H9 (cell line): ENCODE measurements around the gene SYNGAP1. TPM values are rescaled to one million over a fixed set of nuclear protein-coding genes. Genes with fewer than 3 reads are reported as not detected.
A peak's percentile ranks its signal among the peaks of the same experiment; 100 is the strongest.

Experiments used
- DNase-seq: peaks from one replicate; pipeline ENCODE4 v3.0.0-alpha.2; 2017
- H2AFZ ChIP-seq: one replicate; pipeline ENCODE4 v1.6.1; 2013; ENCODE audit warnings: mild to moderate bottlenecking, low read length, control low read depth, moderate library complexity
- H2AK5ac ChIP-seq: 2 replicates; pipeline ENCODE4 v1.6.1; 2013; ENCODE audit warnings: low read length, control low read depth, mixed read lengths; ENCODE audit not compliant: insufficient read length
- H2BK120ac ChIP-seq: one replicate; pipeline ENCODE4 v1.6.1; 2013; ENCODE audit warnings: low read depth, mild to moderate bottlenecking, low read length, control low read depth, inconsistent platforms; ENCODE audit not compliant: poor library complexity, severe bottlenecking
- H2BK12ac ChIP-seq: 2 replicates; pipeline ENCODE4 v1.6.1; 2013; ENCODE audit warnings: low read length, control low read depth, mixed read lengths, low read depth; ENCODE audit not compliant: insufficient read length
- H2BK15ac ChIP-seq: 2 replicates; pipeline ENCODE4 v1.6.1; 2013; ENCODE audit warnings: low read depth, low read length, control low read depth
- H2BK20ac ChIP-seq: one replicate; pipeline ENCODE4 v1.6.1; 2013; ENCODE audit warnings: low read depth, mild to moderate bottlenecking, low read length, control low read depth, inconsistent platforms; ENCODE audit not compliant: poor library complexity, severe bottlenecking
- H2BK5ac ChIP-seq: 2 replicates; pipeline ENCODE4 v1.6.1; 2013; ENCODE audit warnings: low read length, control low read depth, mixed read lengths; ENCODE audit not compliant: insufficient read length
- H3K14ac ChIP-seq: 2 replicates; pipeline ENCODE4 v1.6.1; 2013; ENCODE audit warnings: low read length, control low read depth; ENCODE audit not compliant: insufficient read depth
- H3K18ac ChIP-seq: 2 replicates; pipeline ENCODE4 v1.6.1; 2013; ENCODE audit warnings: low read depth, mild to moderate bottlenecking, mixed read lengths, low read length, control low read depth; ENCODE audit not compliant: insufficient read length
- H3K23ac ChIP-seq: 2 replicates; pipeline ENCODE4 v1.6.1; 2013; ENCODE audit warnings: low read length, control low read depth, mixed read lengths, low read depth; ENCODE audit not compliant: insufficient read length
- H3K23me2 ChIP-seq: 2 replicates; pipeline ENCODE4 v1.6.1; 2013; ENCODE audit warnings: low read depth, mild to moderate bottlenecking, mixed read lengths, low read length, control low read depth; ENCODE audit not compliant: insufficient read length, poor library complexity, severe bottlenecking
- H3K27ac ChIP-seq: 2 replicates; pipeline ENCODE4 v1.5.1; 2013; ENCODE audit warnings: low read length, control low read depth, mixed read lengths, low read depth; ENCODE audit not compliant: insufficient read length
- H3K27me3 ChIP-seq: 2 replicates; pipeline ENCODE4 v1.6.1; 2013; ENCODE audit warnings: low read length, control low read depth, inconsistent platforms; ENCODE audit not compliant: insufficient read depth
- H3K4ac ChIP-seq: 2 replicates; pipeline ENCODE4 v1.6.1; 2013; ENCODE audit warnings: low read depth, mild to moderate bottlenecking, control low read depth, inconsistent platforms, low read length, moderate library complexity
- H3K4me1 ChIP-seq: 2 replicates; pipeline ENCODE4 v1.6.1; 2013; ENCODE audit warnings: low read length, control low read depth, inconsistent platforms; ENCODE audit not compliant: insufficient read depth
- H3K4me2 ChIP-seq: 2 replicates; pipeline ENCODE4 v1.6.1; 2013; ENCODE audit warnings: low read length, control low read depth, mixed read lengths; ENCODE audit not compliant: insufficient read length, insufficient read depth
- H3K56ac ChIP-seq: 2 replicates; pipeline ENCODE4 v1.6.1; 2013; ENCODE audit warnings: low read depth, mild to moderate bottlenecking, mixed read lengths, low read length, control low read depth; ENCODE audit not compliant: insufficient read length
- H3K79me1 ChIP-seq: 2 replicates; pipeline ENCODE4 v1.6.1; 2013; ENCODE audit warnings: low read depth, mild to moderate bottlenecking, moderate library complexity, low read length, control low read depth, inconsistent platforms; ENCODE audit not compliant: insufficient read depth, poor library complexity, severe bottlenecking
- H3K79me2 ChIP-seq: 2 replicates; pipeline ENCODE4 v1.6.1; 2013; ENCODE audit warnings: low read length, control low read depth, inconsistent platforms; ENCODE audit not compliant: insufficient read depth
- H3K9ac ChIP-seq: 2 replicates; pipeline ENCODE4 v1.6.1; 2013; ENCODE audit warnings: low read length, control low read depth, mixed read lengths; ENCODE audit not compliant: insufficient read length; ENCODE audit errors: extremely low read depth
- H3K9me3 ChIP-seq: one replicate; pipeline ENCODE4 v1.6.1; 2013; ENCODE audit warnings: low read depth, low read length, inconsistent platforms; ENCODE audit not compliant: control insufficient read depth
- H3T11ph ChIP-seq: one replicate; pipeline ENCODE4 v1.6.1; 2013; ENCODE audit warnings: mild to moderate bottlenecking, low read length, control low read depth, inconsistent platforms
- H4K20me1 ChIP-seq: one replicate; pipeline ENCODE4 v1.6.1; 2013; ENCODE audit not compliant: control insufficient read depth, insufficient read length, insufficient read depth
- H4K5ac ChIP-seq: 2 replicates; pipeline ENCODE4 v1.6.1; 2013; ENCODE audit warnings: low read depth, mild to moderate bottlenecking, mixed read lengths, low read length, control low read depth; ENCODE audit not compliant: insufficient read length
- H4K8ac ChIP-seq: replicated peaks from 2 replicates; pipeline ENCODE4 v1.6.1; 2013; ENCODE audit warnings: low read length, control low read depth, mixed read lengths, low read depth; ENCODE audit not compliant: insufficient read length
- H4K91ac ChIP-seq: 2 replicates; pipeline ENCODE4 v1.6.1; 2013; ENCODE audit warnings: low read depth, mild to moderate bottlenecking, moderate library complexity, mixed read lengths, low read length, control low read depth; ENCODE audit not compliant: insufficient read length
- H3K27ac Mint-ChIP-seq, 3 experiments: 2 replicates in 2 of 3; 3 replicates in 1 of 3; pipeline ENCODE4 v1.8.0; 2020 to 2021; ENCODE audit warnings: mixed read lengths in 3 of 3, mild to moderate bottlenecking in 1 of 3, moderate library complexity in 1 of 3
- H3K27me3 Mint-ChIP-seq: 2 replicates; pipeline ENCODE4 v1.8.0; 2021; ENCODE audit warnings: low read depth, mild to moderate bottlenecking, moderate library complexity, mixed read lengths
- H3K36me3 Mint-ChIP-seq, 3 experiments: 2 replicates in 2 of 3; 3 replicates in 1 of 3; pipeline ENCODE4 v1.8.0; 2020 to 2021; ENCODE audit warnings: low read depth in 3 of 3, mixed read lengths in 3 of 3; ENCODE audit not compliant: insufficient read depth in 1 of 3
- H3K4me1 Mint-ChIP-seq, 2 experiments: 2 replicates each; pipeline ENCODE4 v1.8.0; 2020; ENCODE audit warnings: mixed read lengths in 2 of 2
- H3K4me3 Mint-ChIP-seq, 2 experiments: 2 replicates in 1 of 2; 3 replicates in 1 of 2; pipeline ENCODE4 v1.8.0; 2020 to 2021; ENCODE audit warnings: mild to moderate bottlenecking in 2 of 2, mixed read lengths in 2 of 2, moderate library complexity in 1 of 2
- H3K9me3 Mint-ChIP-seq, 2 experiments: 2 replicates in 1 of 2; 3 replicates in 1 of 2; pipeline ENCODE4 v1.8.0; 2020; ENCODE audit warnings: mild to moderate bottlenecking in 2 of 2, mixed read lengths in 2 of 2, moderate library complexity in 1 of 2
- CTCF ChIP-seq: fragments of 200-600 bp; sonication (generic); conservative IDR thresholded peaks from 3 replicates; pipeline ENCODE4 v1.8.0; 2021; ENCODE audit warnings: antibody characterized with exemption, mild to moderate bottlenecking
- WGBS: extraction: QIAGEN DNeasy Blood & Tissue Kit; methylation state at CpG from one replicate; pipeline ENCODE4 v1.1.7; 2013; ENCODE audit warnings: missing lambda C conversion rate, low lambda C conversion rate, mixed read lengths; ENCODE audit not compliant: insufficient read length; ENCODE audit errors: extremely low coverage; 5-methylcytosine and 5-hydroxymethylcytosine counted together
- total RNA-seq: library from RNA; stranded (reverse); gene quantifications from 2 replicates; pipeline ENCODE4 v1.2.1, GENCODE V29; 2021

Gene SYNGAP1
- total RNA-seq, 1 experiment from 2014 or later = 121 TPM

DNA sequence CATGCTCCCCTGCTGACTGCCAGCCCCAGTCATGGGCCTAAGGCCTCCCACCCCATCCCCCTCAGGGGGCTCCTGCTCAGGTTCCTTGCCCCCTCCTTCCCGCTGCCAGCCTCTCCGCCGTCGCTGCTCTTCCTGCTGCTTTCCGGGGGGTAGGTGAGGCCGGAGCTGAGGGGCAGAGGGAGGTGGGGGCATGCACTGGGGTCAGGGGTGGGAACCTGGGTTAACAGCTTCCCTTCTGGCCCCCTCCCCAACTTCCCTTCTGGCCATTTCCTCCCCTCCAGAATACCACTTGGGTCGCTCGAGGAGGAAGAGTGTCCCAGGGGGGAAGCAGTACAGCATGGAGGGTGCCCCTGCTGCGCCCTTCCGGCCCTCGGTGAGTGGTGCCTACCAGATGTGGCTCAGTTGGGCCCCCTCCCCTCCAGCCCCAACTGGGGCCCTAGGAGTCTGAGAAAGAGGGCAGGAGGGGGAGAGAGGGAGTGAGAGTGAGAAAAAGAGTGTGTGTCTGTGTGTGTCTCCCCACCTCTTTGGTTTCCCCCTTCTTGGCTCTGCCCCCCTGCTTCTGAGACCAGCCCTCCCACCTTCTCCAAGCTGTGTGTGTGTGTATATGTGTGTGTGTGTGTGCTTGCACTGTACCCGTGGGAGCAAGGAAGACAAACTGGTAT lies 12.1 kb downstream of the SYNGAP1 start:
- TF ChIP-seq CTCF = no peak
- Mint-ChIP-seq H3K4me1 (peaks cover 61 to 70% of the 10 kb centered on the region in 2 experiments), H3K36me3 (peaks cover 21 to 33% (median 32%) of the 10 kb centered on the region in 3 experiments), H3K9me3 (no peaks in the 10 kb centered on the region), H3K4me3 (peak overlapping the region; percentile 75 to 81), H3K27me3 (no peaks in the 10 kb centered on the region; the same call in 1 of the 2 replicates), H3K27ac (peak overlapping the region; percentile 94 to 97 (median 96))
- Histone ChIP-seq H2AFZ (no peak overlapping the region), H3K14ac (peak overlapping the region; percentile 82), H2BK12ac (peak overlapping the region; percentile 84), H2BK20ac (no peak overlapping the region), H3K4me2 (peak overlapping the region; percentile 88), H4K5ac (no peak overlapping the region), H3T11ph (no peak overlapping the region), H3K9me3 (no peaks in the 10 kb centered on the region), H3K79me2 (peaks cover 14% of the 10 kb centered on the region; the same call in 1 of the 2 replicates), H3K56ac (no peak overlapping the region), H4K20me1 (no peaks in the 10 kb centered on the region), H3K23me2 (peaks cover 23% of the 10 kb centered on the region), H4K91ac (no peak overlapping the region), H3K18ac (peak overlapping the region; percentile 73), H3K27ac (peak overlapping the region; percentile 86), H3K9ac (peak overlapping the region; percentile 63), H3K4ac (peak overlapping the region; percentile 48; the same call in 1 of the 2 replicates), H3K23ac (no peak overlapping the region), H2AK5ac (no peak overlapping the region), H2BK5ac (peak overlapping the region; percentile 65), H4K8ac (no peak overlapping the region), H2BK120ac (no peak overlapping the region), H3K4me1 (peaks cover 17% of the 10 kb centered on the region; the same call in 1 of the 2 replicates), H3K79me1 (peaks cover 5% of the 10 kb centered on the region), H2BK15ac (no peak overlapping the region), H3K27me3 (no peaks in the 10 kb centered on the region)
- peak; percentile 65 for DNase-seq
- no CpG with 5 or more reads among the region's 12 CpGs for WGBS
